NCI-H2196 (cell line): ENCODE data around the gene CIDEA.

ENCODE experiments used
- DNase-seq: peaks from one replicate; lab custom pipeline; 2025; ENCODE audit not compliant: unreplicated experiment; lab: John Stamatoyannopoulos, UW

CIDEA gene

DNA sequence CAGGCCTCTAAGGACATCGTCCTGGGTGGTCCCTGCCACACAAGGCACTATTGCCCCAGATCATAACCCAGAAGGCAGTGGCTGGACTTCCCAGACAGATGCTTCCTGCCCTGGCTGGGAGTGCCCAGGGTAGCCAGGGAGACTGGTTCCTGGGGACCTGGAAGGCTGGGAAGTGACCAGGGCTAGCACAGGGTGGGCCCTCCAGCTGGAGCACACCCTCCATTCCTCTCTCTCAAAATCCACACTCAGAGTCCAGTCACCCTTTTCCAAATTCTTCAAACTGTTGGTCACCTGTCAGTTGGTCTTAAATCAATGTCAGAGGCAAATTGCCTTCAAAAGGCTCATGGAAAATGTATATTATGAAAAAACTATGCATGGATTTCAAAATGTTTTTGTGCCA is 42.3 kb downstream of the CIDEA start:
- DNase-seq, result no peak

DNA sequence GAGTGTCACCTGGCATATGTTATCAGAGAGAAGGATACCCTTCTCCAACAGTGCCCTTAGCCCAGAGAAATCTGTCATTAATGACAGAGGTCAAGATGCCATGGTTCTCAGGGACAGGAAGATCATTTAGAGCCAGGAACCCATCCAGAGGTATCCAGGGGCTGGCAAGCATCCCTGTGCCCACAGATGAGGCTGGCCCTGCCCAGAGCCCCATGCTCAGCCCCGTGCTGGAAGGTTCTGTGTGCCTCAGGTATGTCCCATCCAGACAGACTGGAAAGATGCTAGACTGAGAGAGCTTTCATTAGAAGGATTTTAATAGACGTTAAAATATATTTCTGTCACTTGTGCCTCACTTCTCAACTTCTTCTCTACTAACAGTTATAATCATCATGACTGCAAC is 45.7 kb downstream of the CIDEA start:
- DNase-seq, result no peak

DNA sequence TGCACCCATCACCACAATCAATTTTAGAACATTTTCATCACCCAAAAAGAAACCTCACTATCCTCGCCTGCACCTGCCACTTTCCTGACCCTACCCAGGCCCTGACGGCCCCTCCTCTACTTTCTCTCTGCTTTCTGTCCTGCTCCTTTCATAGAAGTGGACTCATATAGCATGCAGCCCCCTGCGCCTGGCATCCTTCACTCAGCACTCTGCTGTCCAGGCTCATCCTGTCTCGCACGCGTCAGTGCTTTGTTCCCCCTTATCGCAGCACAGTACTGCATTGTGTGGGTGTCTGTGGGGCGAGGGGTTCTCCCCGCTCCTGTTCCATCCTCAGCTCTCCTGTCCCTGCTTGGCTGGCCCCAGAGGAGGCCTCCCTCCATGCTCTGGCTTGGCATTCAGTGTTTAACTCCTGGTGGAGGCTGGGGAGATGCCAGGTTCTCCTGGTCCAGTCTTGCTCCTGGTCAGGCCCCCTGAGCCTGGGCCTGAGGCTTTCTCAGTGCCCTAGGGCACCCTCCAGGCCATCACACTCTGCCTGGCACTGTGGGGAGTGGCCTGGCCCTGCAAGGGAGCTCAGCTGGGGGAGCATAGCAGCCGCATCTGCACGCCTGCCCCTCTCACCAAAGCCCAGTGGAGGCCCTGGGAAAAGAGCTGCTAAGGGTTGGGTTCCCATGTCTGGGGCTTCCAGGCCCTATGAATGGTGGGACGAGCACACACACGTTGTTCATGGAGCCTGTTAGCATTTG is 47.3 kb downstream of the CIDEA start:
- DNase-seq, result no peak

DNA sequence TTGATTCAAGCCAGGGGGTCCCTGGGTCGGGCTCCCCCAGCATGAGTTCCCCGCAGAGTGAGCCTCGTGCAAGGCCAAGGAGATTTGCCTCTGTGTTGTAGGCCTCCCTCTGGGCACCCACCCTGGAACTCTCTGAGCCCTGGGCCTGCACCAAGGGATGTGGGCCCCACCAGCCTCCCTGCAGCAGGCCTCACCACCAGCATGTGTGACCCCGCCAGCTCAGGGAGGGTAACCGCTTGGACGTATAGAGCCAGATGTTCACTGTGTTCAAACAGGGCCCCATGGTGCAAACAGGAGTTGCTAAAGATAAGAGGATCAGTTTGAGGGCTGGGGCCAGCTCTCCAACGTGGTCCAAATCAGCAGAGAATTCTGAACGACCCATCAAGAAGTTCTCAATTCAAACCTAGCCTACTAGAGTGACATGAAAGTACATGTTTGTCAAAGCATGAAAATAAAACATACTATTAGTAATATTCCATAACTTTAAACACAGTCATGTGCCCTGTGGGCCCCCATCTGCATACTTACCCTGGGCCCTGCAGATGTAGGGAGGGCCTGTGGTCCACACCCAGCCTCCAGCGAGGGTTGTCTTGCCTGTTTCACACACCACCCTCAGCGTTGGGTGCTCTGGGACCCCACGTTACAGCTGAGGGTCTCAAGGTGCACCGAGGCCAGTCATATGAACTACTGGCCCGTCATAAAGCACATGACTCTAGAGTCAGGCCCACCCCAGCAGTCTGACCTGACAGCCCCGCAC is 48.4 kb downstream of the CIDEA start:
- DNase-seq, result no peak

DNA sequence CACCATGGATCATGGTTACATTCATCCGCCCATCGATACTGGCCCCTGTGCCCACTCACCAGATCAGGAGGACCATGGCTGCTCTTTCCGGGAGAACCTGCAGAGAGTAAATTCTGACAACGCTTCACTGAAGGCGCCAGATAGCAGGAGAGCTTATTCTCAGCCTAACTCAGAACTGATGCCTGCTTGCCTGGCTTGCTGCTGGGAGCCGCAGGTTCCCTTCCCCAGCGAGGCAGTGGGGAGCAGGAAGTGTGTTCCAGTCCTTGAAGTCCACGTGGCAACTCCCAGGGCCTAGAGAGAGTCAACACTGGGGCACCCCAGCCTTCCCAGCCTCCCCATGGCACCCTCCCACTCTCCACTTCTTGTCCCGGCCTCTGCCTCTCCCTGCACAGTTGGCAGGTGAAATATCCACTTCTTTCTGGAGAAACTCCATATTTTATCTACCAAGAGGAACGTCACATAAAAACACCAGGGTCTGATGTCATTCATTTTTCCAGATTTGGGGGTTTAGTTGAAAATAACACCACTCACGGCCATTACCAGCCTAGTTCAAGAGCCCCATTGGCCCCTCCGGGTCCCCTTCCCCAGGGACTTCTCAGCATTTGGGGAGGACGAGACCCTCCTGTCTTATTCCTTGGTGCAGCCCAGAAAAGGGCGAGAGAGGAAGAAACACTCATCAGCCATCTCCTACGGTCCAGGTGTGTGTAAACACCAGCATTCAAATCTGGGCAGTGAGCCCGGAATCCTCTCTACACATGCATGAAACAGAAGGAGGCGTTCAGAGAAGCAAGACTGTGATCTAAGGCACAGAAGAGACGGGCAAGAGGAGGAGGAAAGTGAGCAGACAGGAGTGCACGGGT is 50.4 kb downstream of the CIDEA start:
- DNase-seq, result peak; percentile 89

DNA sequence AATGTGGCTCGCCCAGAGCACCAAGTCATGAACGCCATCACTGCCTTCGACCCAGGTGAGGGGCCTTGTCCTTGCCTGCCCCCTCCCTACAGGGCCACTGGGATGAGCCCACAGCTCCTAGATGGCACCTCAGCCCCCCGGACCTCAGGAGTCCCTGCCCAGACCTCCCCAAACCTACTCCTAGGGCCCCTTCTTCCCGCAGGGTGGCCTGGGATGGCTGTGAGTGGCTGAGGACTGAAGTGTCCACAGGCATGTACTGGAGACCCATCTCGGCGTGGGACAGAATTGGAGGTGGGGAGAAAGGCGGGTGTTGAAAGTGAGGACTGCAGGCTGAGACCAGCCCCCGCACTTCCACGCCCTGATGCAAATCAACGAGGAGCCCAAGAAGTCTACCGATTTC is 51.0 kb downstream of the CIDEA start:
- DNase-seq, result no peak

DNA sequence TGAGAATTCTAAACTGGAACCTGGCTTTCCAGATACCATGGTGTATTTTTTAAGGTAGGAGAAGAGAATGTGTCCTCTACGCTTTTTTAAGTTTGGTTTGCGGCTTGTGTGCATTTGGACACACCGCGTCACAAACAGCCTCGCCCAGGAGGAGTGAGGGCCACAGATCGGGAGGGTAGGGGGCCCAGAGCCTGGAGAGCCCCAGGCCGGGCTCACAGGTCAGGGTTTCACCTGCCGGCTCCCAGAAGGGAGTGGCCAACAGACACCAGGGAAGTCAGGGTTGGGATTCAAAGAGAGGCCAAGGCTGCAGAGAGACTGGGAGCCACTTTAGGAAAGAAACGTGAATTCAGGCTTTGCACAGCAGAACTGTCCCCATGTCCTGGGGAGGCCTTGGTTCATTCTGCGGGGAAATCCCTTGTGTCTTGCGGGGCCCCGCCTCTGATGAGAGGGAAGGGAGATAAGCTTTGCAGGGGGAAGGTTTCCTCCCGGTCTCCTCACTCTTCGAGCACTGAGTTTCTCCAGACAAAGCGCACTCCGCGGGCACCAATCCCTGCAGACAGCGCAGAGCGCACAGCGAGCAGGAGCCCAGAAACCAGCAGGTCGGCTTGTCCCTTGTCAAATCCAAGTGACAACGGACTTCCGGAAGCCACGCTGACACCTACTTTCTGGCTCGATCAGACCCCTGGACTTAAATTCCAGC is 51.9 kb downstream of the CIDEA start:
- DNase-seq, result no peak

DNA sequence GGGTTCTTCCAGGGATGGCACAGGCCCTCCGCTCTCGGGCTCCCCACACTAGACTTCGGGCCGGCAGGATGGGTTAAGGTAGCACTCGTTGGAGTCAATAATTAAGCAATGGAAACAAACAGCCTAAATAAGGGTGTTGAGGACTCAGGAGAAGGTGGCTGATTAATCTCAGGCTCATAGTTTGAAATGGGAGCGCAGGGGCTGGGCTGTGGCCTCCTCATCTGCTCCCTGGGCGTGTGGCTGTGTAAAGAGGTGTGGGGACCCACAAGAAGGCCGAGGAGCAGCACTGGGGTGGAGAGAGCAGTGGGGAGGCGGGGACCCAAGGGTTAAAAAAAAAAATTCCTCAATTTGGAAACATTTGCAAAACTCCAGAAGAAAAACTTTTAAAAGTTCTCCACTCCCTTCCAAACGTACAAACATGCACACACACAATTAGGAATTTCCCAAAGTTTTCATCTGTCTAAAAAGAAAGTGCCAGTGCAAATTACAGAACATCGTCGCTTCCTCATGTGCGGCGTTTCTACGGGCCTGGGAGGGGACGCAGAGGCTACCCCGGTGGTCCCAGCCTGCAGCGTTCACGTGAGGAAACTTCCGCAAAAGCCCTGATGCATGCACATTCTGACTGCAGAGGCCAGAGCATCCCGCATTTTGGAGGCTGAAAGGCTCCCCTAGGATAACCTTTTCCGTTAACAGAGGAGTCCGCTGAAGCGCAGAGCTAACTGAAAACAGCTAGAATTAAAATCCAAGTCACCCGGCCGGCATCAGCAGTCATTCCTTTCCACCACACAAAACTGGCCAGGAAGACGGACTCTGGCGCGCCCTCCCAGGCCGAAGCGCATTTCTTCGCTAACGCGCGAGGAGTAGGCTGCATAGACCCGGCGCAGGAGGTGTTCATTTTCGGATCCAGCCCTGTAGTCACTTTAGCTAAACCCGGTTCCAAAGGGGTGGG is 52.9 kb downstream of the CIDEA start:
- no peak for DNase-seq

DNA sequence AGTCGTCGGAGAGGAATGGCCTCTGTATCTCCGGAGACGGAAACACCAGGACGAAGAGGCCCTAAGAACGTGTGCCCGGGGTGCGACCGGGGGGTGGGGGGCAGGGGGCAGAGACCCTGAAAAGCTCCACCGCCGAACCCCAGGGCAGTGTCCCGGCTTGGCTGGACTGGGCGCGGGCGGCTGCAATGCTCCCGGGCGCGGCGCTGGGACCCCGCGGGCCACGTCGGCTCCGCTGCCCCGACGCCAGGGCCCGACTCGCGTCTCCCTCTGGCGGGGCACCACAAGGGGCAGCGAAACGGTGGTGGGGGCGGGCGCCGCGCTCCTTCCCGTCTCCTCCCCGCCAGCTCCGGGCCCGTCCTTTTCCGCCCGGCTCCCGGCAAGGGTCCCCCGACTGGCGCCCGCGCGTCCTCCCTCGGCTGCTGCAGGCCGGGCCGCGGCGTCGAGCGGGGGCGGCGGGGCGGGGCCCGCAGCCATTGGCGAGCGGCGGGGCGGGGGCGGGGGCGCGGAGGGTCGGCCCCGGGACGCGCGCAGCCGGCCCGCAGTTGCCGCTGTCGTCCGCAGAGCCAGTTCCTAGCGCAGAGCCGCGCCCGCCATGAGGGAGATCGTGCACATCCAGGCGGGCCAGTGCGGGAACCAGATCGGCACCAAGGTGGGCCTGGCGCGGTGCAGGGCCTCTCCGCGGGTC is 53.7 kb downstream of the CIDEA start, which contains the start of gene TUBB6:
TSS of gene TUBB6 (plus strand) at position 541 of the 685 bp plus-strand sequence. CDS start at position 593, 52 bp downstream.
- DNase-seq, result peak; percentile 45

DNA sequence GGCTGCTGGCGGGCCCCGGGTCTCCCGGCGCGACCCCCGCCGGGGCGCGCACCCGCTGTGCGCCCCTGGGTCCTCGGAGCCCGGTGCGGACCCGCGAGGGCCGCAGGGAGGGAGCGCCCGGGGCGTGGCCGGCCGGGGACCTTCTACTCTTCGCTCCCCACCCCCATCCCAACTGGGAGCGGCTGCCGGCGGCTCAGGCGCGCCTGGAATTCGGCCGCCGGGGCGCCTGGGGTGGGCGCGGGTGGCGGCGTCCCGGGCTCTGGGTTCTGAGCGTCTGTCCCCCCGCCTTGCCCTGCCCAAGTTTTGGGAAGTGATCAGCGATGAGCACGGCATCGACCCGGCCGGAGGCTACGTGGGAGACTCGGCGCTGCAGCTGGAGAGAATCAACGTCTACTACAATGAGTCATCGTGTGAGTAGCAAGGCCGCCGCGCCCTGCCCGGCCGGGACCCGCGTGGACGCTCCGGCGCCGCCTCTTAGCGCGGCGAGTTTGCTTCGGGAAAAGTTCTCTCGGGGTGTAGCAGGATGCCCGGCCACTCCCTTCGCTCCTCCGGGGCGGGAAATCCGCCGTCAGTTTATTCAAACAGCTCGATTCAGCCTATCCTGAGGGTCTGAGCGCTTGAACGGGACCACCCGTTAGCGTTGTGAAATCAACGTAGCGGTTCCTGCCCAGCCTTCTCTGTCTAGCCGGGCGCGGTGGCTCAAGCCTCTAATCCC is 54.4 kb downstream of the CIDEA start:
- DNase-seq, result peak; percentile 49

DNA sequence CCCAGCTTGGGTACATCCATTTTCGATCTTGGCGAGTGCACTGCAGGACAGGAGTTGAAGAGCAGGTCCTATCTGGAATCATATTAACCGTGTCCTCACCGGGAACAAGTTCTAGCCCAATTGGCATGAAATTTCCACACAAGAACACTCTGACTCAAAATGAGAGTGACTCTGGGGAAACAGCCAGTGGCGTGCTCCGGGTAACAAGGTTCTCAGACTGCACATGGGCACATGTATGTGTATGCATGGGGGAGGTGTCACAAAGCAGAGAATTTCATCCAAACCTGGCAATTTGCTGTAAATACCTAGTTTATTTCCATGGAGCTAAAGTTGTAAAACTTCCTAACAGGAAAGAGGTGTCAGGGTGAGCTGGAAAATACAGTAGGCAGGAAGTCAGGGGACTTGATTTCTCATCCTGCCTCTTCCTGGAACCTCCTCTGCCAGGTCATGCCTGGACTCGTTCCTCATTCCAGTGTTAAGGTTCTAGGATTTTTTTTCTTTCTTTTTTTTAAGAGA is 55.6 kb downstream of the CIDEA start:
- DNase-seq, result no peak

DNA sequence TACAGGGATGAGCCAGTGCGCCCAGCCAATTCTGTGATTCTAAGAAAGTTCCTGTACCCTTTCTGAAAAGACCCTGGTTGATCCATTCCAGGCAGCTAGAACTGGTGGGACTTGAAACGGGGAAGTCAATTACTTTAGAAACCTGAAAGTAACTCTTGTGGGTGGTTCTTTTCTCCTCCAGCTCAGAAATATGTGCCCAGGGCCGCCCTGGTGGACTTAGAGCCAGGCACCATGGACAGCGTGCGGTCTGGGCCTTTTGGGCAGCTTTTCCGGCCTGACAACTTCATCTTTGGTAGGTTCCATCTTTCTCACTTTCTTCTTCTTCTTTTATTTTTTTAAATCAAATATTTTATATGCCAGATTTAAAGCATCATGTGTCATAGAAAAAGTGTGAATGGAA is 56.6 kb downstream of the CIDEA start:
- no peak for DNase-seq

DNA sequence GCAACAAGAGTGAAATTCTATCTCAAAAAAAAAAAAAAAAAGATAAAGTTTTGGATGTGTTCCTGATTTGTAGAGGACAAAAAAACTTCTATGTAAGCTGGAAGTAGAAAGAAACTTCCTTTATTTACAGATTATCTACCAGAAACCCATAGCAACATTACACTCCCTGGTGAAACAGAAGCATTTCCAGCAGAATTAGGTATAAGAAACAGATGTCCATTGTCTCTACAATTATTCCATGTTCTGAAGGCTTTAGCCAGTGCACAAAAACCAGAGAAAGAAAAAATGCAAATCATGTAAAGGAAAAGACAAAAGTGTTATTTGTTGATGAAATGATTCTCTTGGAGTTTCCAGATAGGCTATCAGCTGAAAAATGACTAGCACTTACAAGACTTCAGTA is 58.8 kb downstream of the CIDEA start:
- no peak for DNase-seq

DNA sequence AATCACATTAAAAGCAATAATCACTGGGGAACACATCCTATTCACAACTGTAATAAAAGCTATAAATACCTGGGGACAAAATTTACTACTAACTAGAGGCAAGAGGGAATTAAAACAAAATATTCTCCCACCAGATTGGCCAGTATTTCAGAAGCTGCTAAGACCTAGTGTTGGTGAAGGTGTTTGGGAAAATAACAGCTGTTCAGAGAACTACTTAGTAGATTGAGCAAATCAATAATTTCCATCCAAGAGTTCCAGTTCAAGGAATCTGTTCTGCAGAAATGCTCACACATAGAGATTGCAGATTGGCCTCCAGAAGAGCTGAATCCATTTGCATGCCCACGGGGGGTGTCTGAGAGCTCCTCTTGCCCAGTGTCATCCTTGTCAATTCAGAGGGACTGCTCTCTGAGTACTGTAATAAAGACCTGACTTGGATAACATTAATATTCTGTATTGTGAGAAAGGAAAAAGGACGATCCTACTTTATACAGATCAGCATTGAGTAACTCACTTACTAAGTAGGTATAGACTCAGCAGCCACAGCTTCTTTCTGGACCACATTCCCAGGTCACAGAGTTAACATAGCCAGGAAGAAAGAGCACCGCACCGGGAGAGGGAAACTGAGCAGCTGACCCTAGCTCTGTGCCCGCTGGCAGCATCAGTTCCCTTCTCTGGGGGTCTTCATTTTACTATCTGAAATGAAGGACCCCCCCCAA is 59.5 kb downstream of the CIDEA start:
- no peak for DNase-seq

DNA sequence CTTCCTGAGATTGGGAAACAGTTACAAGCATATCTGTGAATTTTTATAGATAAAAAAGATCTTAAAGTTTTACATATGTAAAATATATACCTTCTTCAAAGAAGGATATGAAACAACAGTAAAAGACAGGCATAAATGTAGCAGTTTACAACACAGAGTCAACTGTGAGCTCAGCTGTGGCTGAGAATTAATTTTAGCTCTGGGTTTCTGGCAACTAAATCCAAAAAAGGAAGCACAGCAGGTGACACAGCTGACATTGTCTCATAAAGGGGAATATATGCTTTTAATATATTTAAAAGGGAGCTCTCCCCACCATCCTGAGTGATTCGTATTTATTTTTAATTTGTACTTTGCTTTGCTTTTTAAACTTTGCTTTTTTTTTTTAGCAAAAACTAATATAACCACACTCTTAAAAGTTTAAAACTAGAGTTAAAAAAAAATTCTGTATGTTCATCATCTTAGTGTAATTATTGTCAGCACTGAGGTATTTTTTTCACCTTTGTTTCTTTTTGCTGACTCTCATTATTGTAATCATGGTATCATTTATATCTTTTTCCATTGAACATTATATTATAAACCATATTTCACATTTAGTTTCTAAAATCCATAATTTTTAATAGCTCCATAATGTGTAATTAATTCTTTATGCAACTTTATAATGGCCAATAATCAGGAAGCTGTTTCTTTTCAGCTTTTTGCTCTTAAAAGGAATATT is 60.6 kb downstream of the CIDEA start:
- no peak for DNase-seq

DNA sequence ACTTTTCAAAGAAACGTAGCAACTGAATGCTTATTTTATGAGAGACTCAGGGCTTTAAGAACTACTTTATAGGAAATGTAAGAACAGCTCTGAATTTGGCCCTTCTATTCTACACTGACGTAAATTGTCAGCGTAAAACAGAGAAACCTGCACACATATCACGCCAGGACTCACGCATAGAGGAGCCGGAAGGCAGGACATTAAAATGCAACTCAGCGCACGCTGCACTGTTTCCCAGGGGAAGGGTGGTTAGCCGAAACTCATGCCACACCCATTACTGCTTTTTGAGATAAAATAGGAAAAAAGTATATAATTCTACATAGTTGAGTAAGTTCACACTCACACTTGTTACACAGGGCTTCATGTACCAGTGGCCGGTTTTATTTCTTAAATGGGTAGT is 61.3 kb downstream of the CIDEA start:
- no peak for DNase-seq

DNA sequence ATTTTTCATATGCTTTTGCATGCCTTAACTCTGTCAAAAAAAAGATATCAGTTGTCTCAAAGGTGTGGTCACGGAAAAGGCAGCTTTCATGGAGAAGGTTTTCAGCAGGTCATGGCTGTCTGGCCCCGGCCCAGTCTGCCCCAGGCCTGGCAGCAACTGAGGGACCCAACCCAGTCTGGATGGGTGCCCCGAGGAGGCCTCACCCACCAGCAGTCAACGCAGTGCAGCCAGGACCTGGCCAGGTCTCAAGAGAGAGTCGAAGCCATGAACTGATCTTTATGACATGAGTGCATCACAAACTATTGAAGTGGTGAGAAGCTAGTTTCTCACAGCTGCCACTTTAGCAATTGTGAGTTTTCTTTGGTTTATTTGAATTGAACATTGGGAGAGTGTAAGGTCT is 61.8 kb downstream of the CIDEA start:
- DNase-seq, result no peak
